SU-DHL-6 (cell line): ENCODE results near the gene ITPKC.
A peak's percentile ranks its signal among the peaks of the same experiment; 100 is the strongest.

Experiments
- H2AFZ ChIP-seq: fragments of 200-600 bp; sonication (generic); 2 replicates; pipeline ENCODE4 v1.6.1; 2014; ENCODE audit warnings: low read depth, mild to moderate bottlenecking, moderate library complexity, mixed read lengths, antibody characterized with exemption, low read length; ENCODE audit not compliant: severe bottlenecking
- H3F3A ChIP-seq: fragments of 200-600 bp; shearing (Covaris generic); 2 replicates; pipeline ENCODE4 v1.6.0; 2016; ENCODE audit warnings: antibody characterized with exemption, mild to moderate bottlenecking; ENCODE audit not compliant: insufficient read depth
- H3K27ac ChIP-seq: fragments of 200-600 bp; sonication (generic); 2 replicates; pipeline ENCODE4 v1.5.1; 2016; ENCODE audit warnings: low read depth, mild to moderate bottlenecking, low read length, moderate library complexity, mixed read lengths
- H3K27me3 ChIP-seq: fragments of 200-600 bp; sonication (generic), shearing (Covaris generic); 2 replicates; pipeline ENCODE4 v1.6.0; 2014; ENCODE audit warnings: mild to moderate bottlenecking, low read length
- H3K36me3 ChIP-seq: fragments of 200-600 bp; sonication (generic); 2 replicates; pipeline ENCODE4 v1.6.1; 2014; ENCODE audit warnings: mild to moderate bottlenecking, low read length, mixed read lengths
- H3K4me2 ChIP-seq: fragments of 300-600, 200-600 bp; shearing (Covaris generic), sonication (generic); 2 replicates; pipeline ENCODE4 v1.6.0; 2014; ENCODE audit warnings: low read length, low read depth, mild to moderate bottlenecking; ENCODE audit not compliant: poor library complexity, severe bottlenecking
- H3K4me3 ChIP-seq: fragments of 200-600 bp; sonication (generic); 2 replicates; pipeline ENCODE4 v1.5.1; 2014; ENCODE audit warnings: antibody characterized with exemption, low read length, mild to moderate bottlenecking, mixed read lengths; ENCODE audit not compliant: insufficient read depth, poor library complexity, severe bottlenecking
- H3K79me2 ChIP-seq: fragments of 200-600 bp; sonication (generic); 2 replicates; pipeline ENCODE4 v1.6.1; 2014; ENCODE audit warnings: mild to moderate bottlenecking, low read length, moderate library complexity; ENCODE audit not compliant: insufficient read depth
- H3K9ac ChIP-seq: fragments of 200-600 bp; sonication (generic); 2 replicates; pipeline ENCODE4 v1.7.0; 2014; ENCODE audit warnings: mild to moderate bottlenecking, low read length
- H3K9me2 ChIP-seq: fragments of 200-600 bp; sonication (generic); replicated peaks from 2 replicates; pipeline ENCODE4 v1.6.1; 2014; ENCODE audit warnings: low read length; ENCODE audit not compliant: insufficient read depth
- H3K9me3 ChIP-seq: fragments of 200-600 bp; sonication (generic); 2 replicates; pipeline ENCODE4 v1.6.1; 2014; ENCODE audit warnings: low read length, mixed read lengths; ENCODE audit not compliant: insufficient read depth
- H4K20me1 ChIP-seq: fragments of 200-600 bp; sonication (generic); 2 replicates; pipeline ENCODE4 v1.6.1; 2014; ENCODE audit warnings: low read depth, mild to moderate bottlenecking, antibody characterized with exemption, low read length, moderate library complexity, mixed read lengths
- EZH2phosphoT487 ChIP-seq: fragments of 200-600 bp; sonication (generic), shearing (Covaris generic); conservative IDR thresholded peaks from 2 replicates; pipeline ENCODE4 v1.6.1; 2018; ENCODE audit warnings: mild to moderate bottlenecking, antibody characterized with exemption, low read length, moderate library complexity, mixed read lengths
- TF ChIP-seq, protein P1 (sequence below): fragments of 200-600 bp; sonication (generic); IDR thresholded peaks from one replicate; pipeline ENCODE4 v1.5.1; 2017; ENCODE audit warnings: antibody characterized with exemption, mild to moderate bottlenecking, low read length, moderate library complexity; ENCODE audit not compliant: insufficient read depth, poor library complexity, severe bottlenecking

Gene ITPKC

DNA sequence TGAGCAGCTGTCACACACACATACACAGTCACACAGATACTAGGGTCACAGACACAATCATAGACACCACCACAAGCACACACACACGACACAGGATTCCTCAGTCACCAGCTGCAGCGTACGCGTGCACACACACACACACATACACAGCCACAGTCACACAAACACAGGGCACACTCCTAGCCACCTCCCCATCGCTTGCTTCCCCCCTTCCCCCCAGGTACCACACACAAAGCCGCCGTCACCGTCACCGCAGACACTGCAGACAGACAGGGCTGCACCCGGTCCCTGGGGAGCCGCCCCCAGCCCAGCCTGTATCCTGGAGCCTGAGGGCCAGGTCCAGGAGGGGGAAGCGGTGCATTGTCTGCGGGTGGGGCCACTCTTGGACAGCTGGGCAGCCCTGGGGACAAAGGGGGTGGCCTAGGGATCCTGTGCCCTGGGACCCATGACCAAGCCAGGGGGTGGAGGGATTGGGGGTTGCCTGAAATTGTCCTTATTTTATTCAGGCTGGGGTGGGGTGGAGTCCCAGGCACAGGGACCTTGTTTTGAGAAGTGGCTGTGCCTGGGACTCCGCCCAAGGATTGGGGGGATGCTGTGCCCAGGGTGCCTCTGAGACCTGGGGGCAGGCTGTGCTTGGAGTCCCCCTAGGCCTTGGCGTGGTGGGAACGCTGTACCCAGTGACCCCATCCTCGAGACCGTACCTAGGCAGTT is 27.4 kb upstream of the ITPKC start:
- Histone ChIP-seq H3K9me2 (no peaks in the 10 kb centered on the region), H3K36me3 (no peaks in the 10 kb centered on the region), H3K79me2 (no peaks in the 10 kb centered on the region), H3F3A (no peaks in the 10 kb centered on the region), H3K4me2 (peak overlapping the region; percentile 87), H3K9ac (peak overlapping the region; percentile 66), H2AFZ (no peak overlapping the region), H3K9me3 (no peaks in the 10 kb centered on the region), H4K20me1 (no peaks in the 10 kb centered on the region), H3K27ac (no peak overlapping the region), H3K27me3 (no peaks in the 10 kb centered on the region), H3K4me3 (no peak overlapping the region)
- TF ChIP-seq, protein P1, sequence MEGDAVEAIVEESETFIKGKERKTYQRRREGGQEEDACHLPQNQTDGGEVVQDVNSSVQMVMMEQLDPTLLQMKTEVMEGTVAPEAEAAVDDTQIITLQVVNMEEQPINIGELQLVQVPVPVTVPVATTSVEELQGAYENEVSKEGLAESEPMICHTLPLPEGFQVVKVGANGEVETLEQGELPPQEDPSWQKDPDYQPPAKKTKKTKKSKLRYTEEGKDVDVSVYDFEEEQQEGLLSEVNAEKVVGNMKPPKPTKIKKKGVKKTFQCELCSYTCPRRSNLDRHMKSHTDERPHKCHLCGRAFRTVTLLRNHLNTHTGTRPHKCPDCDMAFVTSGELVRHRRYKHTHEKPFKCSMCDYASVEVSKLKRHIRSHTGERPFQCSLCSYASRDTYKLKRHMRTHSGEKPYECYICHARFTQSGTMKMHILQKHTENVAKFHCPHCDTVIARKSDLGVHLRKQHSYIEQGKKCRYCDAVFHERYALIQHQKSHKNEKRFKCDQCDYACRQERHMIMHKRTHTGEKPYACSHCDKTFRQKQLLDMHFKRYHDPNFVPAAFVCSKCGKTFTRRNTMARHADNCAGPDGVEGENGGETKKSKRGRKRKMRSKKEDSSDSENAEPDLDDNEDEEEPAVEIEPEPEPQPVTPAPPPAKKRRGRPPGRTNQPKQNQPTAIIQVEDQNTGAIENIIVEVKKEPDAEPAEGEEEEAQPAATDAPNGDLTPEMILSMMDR = no peak
- no peak for TF ChIP-seq EZH2phosphoT487

DNA sequence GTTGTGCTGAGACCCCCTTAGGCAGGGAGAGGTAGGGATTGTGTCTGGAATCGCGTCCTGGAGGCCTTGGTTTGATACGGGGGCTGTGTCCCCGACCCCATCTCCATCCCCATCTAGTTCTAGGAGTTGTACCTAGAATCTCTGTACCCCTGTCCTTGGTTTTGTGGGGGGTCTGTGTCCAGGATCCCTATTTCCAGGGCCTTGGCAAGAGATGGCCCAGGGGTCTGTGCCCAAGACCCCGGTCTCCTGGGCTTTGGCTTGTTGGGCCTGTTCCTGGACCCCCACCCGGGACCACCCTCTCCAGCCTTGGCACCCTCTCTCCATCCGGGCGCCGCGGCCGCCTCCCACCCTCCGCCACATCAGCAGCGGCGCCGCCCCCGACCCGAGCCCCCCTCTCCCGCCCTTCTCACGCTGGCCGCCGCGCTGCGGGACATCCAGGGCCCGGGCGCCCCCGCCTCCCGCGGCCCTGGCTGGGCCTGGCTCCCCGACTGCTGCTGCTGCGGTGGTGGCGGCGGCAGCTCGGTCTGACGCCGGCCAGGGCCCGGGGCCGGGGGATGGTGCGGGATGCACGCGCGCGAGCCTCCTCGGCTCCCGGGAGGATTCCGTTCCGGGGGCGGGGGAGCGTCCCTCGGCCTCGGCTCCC is 26.7 kb upstream of the ITPKC start, which contains the start of gene NUMBL:
Gene NUMBL (minus strand): TSS at position 602 of the 643 bp plus-strand sequence. CDS start 168 bp downstream, at position 434.
- Histone ChIP-seq H3K9me2 (no peaks in the 10 kb centered on the region), H3K4me2 (peak within 1 kb of the TSS; percentile 87), H3K9ac (peak within 1 kb of the TSS; percentile 66), H3K36me3 (no peaks in the 10 kb centered on the region), H3K79me2 (no peaks in the 10 kb centered on the region), H3K4me3 (peak within 1 kb of the TSS; percentile 59), H2AFZ (peak within 1 kb of the TSS; percentile 93), H3K9me3 (no peaks in the 10 kb centered on the region), H4K20me1 (no peaks in the 10 kb centered on the region), H3F3A (no peaks in the 10 kb centered on the region), H3K27me3 (no peaks in the 10 kb centered on the region), H3K27ac (peak within 1 kb of the TSS; percentile 63)
- TF ChIP-seq, protein P1 = no peak
- TF ChIP-seq EZH2phosphoT487 = no peak

- H2AFZ ChIP-seq = peak overlapping the region; percentile 93
- no peaks in the 10 kb centered on the region for H3K36me3 ChIP-seq
- H3K4me3 ChIP-seq = peak overlapping the region; percentile 59
- H4K20me1 ChIP-seq = no peaks in the 10 kb centered on the region
- no peaks in the 10 kb centered on the region for H3K9me2 ChIP-seq
- H3F3A ChIP-seq = no peaks in the 10 kb centered on the region
- H3K9ac ChIP-seq = peak overlapping the region; percentile 66
- peak overlapping the region; percentile 87 for H3K4me2 ChIP-seq
- TF ChIP-seq EZH2phosphoT487 = no peak
- TF ChIP-seq, protein P1 = no peak
- H3K9me3 ChIP-seq = no peaks in the 10 kb centered on the region
- peak overlapping the region; percentile 63 for H3K27ac ChIP-seq
- no peaks in the 10 kb centered on the region for H3K79me2 ChIP-seq
- H3K27me3 ChIP-seq = no peaks in the 10 kb centered on the region
These were observed 26.1 kb upstream of the ITPKC start for GRCh38 chr19:40690693-40691420.
